CD4-positive, alpha-beta T cell treated with Interleukin-4 for 1 hour (primary cell): Measurements from ENCODE around the gene CPT1B.

Experiments used
- DNase-seq, 2 donors: peaks; one replicate each; pipeline ENCODE4 v3.0.0-alpha.2; 2020 to 2022

The CPT1B gene

GRCh38 chr22:50584106-50585096 is 6.2 kb upstream of the CPT1B start:
- DNase-seq = no peak

DNA sequence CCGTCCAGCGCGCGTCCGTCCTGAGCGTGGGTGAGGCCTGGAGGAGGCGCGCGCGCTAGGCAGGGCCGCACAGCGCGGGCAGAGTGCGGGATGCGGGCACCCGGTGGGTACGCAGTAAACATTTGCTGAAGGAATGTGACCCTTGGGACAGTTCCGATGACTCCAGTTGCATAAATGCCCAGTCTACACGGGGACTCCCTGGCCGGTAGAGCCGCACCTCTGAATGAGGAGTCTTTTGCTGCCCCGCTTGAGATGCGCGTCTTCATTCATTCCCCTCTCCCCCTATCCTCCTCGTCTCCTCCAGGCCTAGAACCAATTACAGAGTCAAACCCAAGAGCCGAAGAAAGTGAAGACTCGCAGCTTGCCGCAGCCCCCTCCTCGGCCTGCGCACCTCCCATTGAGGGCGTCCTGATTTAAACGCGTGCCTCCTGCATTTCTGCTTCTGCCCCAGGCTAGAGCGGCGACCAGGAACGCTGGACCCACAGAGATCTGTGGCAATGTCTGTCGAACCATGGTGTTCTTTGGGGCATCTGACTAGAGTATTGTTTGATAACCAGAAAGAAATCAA is 5.2 kb upstream of the CPT1B start:
- no peak for DNase-seq

GRCh38 chr22:50582493-50583293 is 4.5 kb upstream of the CPT1B start, which contains the start of gene CHKB:
Gene CHKB (minus strand): TSS chr22:50582849. CDS start chr22:50582781, 68 bp downstream.
- DNase-seq = peak; percentile 97 to 98

DNA sequence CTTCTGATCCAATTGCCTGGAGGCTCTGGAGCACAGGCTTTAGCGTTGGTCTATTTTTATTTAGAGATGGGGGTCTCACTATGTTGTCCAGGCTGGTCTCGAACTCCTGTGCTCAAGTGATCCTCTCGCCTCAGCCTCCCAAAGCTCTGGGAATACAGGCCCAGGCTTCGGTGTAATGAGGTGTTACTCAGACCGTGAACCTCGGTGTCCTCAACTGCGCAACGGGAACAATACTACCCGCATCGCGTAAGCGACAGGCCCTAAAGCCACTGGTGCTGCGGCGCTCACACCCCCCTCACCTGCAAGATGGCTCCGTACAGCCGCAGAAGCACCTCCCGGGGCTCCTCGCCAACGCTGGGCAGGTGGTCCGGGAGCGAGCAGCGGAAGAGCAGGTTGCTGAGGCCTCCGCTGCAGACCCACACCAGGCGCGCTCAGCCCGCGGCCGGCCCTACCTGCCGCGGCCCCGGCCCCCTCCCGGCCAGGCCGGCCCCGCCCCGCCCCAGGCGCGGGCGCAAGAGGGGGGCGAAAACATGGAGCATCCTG is 3.8 kb upstream of the CPT1B start:
- no peak for DNase-seq

DNA sequence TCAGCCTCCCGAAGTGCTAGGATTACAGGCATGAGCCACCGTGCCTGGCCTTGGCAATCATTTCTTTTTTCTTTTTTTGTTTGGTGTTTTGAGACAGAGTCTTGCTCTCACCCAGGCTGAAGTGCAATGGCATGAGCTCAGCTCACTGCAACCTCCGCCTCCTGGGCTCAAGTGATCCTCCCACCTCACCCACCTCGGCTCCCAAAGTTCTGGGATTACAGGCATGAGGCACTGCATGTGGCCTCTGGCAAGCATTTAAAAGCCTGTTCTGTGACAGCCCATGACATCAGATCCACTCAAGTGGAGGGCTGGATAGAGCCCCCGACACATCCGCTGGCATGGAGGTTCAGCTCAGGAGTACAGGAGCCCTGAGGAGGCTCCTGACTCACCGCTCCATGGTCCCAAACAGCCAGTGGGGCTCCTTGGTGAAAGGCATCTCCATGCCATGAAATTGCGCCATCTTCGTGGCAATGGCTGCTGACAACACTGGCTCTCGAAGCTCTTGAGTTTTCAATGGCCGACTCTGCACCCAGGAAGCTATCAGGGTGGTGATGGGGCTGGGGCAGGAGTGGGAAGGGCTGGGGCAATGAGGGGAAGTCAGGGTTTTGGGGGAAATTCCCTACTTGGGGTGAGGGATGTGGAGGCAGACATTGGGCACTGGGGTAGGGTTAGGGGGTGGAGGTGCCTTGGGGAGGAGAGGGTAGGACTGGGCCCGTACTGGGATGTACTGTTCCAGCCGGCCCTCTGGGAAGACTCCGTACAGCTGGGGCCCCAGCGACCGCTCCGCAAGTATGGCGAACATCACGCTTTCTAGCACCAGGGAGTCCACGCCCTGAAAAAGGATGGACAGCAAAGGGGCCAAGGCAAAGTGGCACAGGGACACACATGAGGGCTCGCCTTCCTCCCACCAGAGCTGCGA is 3.1 kb upstream of the CPT1B start:
- no peak for DNase-seq

GRCh38 chr22:50579752-50580151 is 1.5 kb upstream of the CPT1B start:
- DNase-seq = no peak

DNA sequence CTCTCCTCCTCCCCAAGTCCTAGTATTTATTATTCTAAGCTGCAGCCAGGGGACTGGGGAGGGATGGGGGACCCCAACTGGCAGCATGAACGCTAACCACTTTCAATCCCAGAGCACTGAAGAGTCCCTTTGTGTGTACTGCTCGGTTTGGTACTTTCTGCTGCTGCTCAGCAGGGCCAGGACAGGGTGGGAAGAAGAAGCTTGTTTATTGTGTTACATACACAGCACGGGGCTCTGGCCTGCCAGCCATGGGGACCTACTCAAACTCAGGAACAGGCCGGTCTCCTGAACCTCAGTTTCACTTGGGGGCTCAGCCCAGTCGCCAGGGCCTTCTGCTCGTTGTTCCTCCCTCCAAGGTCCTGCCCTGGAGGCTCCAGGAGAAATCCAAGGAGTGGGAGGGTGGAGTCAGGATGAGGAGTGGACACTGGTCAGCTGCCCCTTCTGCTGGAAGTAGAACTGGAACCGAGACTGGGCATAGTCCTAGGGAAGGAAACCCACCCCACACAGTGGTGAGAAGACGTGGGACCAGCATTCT is 616 bp upstream of the CPT1B start:
- no peak for DNase-seq

DNA sequence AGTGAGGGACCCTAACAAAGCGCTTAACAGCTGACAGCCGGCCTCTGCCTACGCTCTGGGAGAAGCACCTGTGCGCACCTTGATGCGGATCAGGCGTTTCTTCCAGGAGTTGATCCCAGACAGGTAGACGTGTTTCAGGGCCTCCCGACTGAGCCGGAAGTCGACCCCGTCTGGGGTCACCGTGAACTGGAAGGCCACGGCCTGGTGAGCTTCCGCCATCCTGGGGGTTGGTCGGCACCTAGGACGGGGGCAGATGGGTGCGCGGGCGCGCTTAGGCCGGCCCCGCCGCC is 585 bp downstream of the CPT1B start:
- no peak for DNase-seq

GRCh38 chr22:50576806-50577696 is 1.2 kb downstream of the CPT1B start:
- DNase-seq = no peak

DNA sequence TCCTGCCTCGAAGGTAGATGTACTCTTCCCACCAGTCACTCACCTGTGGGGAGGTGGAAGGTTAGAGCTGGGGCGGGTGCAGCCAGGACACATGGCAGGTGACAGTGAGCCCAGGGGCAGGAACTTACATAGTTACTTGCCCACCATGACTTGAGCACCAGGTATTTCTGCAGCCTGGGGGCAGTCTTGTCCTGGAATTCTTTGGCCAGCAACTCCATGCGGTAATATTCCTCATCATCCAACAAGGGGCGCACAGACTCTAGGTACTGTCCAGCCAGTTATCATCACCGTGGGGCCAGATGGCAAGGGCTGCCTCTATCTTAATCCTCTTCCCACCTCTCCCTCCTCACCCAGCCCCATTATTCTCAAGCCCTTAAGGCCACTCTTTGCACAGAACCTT is 2.2 kb downstream of the CPT1B start:
- no peak for DNase-seq

DNA sequence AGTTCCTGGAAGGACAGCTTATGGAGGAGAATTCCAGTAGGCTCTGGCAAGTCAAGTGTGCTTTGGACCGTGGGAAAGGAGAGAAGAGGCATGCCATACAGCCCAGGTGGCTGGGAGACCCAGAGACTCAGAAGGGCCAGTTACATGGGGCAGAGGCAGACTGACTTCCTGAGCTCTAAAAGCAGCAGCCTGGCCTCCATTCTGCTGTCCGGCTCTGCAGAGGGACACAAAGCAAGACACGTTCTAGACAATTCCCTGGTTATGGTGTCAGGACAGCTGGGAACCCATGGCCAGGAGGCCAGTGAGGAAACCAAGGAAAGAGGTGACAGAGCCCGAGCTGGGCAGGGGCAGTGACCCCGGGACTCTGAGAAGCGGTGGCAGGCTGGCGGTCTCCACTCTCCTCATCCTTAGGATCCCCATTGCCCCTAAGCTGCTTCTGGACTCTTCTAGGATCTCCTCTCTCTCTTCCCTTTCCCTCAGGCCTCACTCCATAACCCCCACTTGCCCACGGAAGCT is 2.7 kb downstream of the CPT1B start:
- no peak for DNase-seq

DNA sequence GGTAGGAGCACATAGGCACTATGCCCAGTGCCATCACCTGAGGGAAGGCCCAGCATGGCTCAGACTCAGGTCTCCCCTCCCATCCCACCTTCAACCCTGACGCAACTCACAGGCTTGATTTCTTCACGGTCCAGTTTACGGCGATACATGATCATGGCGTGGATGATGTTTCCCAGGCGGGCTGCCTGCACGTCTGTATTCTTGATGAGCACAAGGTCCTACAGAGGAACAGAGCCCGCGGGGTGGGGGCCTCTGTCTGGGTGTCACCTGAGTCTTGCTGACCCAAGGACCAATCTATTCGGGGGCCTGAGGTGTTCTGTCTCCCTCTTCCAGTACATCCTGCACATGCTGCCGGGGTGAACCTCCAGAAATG is 3.9 kb downstream of the CPT1B start:
- no peak for DNase-seq

DNA sequence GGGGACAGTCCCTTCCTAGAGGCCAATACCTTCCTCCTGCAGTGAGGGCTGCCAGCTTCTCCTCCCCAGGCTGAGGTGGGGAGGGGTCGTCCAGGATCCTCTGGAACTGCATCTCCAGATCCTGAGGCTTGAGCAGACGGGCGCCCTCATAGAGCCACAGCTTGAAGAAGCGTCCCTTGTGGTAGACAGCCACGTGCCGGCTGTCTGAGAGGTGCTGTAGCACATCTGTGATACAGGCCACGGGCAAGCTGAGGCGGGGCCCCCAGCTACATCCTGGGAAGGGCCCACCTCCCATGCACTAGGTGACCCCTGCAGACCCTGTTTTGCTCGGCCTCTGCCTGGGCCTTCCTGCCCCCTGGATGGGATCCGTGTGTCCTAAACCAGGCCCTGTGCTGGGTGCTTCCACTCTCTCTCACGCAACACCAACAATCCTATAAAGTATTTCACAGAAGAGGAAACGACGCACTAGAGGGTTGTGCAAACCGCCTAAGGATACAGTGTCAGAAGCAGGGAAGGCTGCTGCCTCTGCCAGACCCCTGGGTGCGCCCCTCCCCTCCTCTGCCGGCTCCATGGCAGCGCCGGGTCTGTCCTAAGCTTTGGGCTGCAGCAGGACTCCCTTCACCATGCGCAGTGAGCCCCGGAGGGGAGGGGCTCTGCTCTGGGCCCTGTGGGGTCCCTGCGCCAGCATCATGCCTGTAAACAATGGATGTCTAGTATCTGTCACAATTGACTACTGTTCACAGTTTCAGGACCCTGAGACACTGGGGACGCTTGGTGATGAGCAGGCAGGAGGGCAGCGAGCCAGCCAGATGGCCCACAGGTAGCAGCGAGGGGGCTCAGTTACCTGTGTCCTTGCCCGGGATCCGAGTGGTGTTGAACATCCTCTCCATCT is 4.5 kb downstream of the CPT1B start:
- no peak for DNase-seq

DNA sequence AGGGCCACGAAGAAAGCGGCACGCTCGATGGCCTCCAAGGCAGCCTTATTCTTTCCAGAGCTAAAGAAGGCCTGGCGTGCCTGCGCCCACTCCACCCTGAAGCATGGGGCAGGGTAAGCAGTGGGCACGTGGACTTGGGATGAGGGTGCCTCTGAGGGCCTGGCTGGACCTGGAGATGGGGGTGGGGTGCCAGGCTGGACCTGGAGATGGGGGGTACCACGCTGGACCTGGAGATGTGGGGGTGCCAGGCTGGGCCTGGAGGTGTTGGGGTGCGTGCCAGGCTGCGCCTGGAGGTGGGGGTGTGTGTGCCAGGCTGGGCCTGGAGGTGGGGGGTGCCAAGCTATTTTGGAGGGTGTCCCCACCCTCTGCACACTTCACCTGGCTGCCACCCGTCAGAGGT is 5.3 kb downstream of the CPT1B start:
- no peak for DNase-seq

GRCh38 chr22:50571264-50572175 is 6.7 kb downstream of the CPT1B start:
- DNase-seq = no peak

DNA sequence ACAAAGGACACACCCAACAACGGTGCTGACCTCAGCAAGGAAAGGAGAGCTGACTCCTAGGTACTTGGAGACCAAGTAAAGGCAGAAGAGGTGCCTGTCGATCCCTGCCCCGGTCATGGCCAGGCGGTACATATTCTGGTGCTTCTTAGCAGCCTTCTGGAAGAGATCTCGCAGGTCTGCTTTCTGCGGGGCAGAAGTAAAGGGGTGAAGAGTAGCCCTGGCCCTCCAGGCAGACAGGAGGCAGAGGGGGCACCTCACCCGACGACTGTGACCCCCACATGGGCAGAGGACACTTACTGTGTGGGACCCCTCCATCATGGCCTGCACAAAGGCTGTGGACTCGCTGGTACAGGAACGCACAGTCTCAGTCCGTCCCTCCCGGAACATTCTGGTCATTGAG is 7.4 kb downstream of the CPT1B start:
- DNase-seq = no peak

GRCh38 chr22:50569896-50570535 is 8.2 kb downstream of the CPT1B start:
- DNase-seq = no peak

- DNase-seq = no peak
Observed at GRCh38 chr22:50569041-50569459, 9.2 kb downstream of the CPT1B start.
